Measurements from ENCODE around the gene LDLRAD2.

DNA sequence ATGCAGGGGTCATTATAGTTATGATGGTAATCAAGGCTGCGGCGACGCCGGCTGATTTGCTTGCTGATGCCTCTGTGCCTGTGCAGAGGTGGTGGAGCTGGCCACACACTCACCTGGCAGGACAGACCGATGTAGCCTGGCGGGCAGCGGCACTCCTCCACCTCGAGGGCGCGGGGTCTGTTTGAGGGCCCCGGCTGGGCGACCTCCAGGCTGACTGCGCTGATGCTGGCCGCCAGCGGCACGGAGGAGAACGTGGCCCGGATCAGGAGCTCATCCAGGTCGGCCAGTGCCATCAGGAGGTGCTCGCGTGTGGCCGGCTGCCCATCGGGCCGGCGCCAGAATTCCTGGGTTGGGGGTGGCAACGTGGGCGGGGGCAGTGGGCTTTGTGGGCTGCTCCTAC lies 52.7 kb downstream of the LDLRAD2 start:
- TF ChIP-seq, protein P1, sequence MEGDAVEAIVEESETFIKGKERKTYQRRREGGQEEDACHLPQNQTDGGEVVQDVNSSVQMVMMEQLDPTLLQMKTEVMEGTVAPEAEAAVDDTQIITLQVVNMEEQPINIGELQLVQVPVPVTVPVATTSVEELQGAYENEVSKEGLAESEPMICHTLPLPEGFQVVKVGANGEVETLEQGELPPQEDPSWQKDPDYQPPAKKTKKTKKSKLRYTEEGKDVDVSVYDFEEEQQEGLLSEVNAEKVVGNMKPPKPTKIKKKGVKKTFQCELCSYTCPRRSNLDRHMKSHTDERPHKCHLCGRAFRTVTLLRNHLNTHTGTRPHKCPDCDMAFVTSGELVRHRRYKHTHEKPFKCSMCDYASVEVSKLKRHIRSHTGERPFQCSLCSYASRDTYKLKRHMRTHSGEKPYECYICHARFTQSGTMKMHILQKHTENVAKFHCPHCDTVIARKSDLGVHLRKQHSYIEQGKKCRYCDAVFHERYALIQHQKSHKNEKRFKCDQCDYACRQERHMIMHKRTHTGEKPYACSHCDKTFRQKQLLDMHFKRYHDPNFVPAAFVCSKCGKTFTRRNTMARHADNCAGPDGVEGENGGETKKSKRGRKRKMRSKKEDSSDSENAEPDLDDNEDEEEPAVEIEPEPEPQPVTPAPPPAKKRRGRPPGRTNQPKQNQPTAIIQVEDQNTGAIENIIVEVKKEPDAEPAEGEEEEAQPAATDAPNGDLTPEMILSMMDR (IDR thresholded peaks at IDR 0.05): no peak
- no peak for TF ChIP-seq POLR2A (IDR thresholded peaks at IDR 0.05)
